A549 (cell line): ENCODE results near the gene ATAD1. TPM values are rescaled to one million over a fixed set of nuclear protein-coding genes. Genes with fewer than 3 reads are reported as not detected.
"Not testable (repeated sequence)": the region's sequence is repeated elsewhere in the genome, so short reads cannot be mapped to it uniquely, and the experiment has no call there.

Experiments
- ATAC-seq, 2 experiments: fragments of 200-7000 bp in 1 of 2; fragments of >200 bp in 1 of 2; cut with Nextera tagmentation in 1 of 2; cut with Tn5 transposase in 1 of 2; 3 replicates each; pipeline versions ENCODE4 v1.8.0 to v1.9.1; 2018 to 2020; ENCODE audit warnings: mild to moderate bottlenecking in 1 of 2, moderate library complexity in 1 of 2
- CTCF ChIA-PET: fragments of 300-600 bp; sonication (Branson Sonifier 250); formaldehyde crosslinking; extraction: SDS; loops from one replicate; lab custom pipeline; 2021; ENCODE audit warnings: antibody characterized with exemption, inconsistent platforms; lab: Yijun Ruan, JAX
- POLR2A ChIA-PET: fragments of 350-600 bp; formaldehyde crosslinking; extraction: SDS; loops from one replicate; lab custom pipeline; 2021; ENCODE audit warnings: antibody characterized with exemption, inconsistent platforms; lab: Yijun Ruan, JAX
- DNase-seq, 2 experiments: peaks; one replicate each; pipeline versions ENCODE4 v3.0.0 to v3.0.0-alpha.2; 2011 to 2016; ENCODE audit warnings: low read depth in 1 of 2, low spot score in 1 of 2
- FAIRE-seq: peaks from 2 replicates; lab custom pipeline; 2011; peaks lifted over from hg19 to GRCh38; lab: Jason Lieb, UNC
- H3K27ac ChIP-seq, 2 experiments: fragments of >200 bp; sonication (Bioruptor Twin); formaldehyde crosslinking; 3 replicates each; pipeline ENCODE4 v1.5.1; 2016 to 2017
- H3K4me1 ChIP-seq: fragments of >200 bp; sonication (Bioruptor Twin); formaldehyde crosslinking; 3 replicates; pipeline ENCODE4 v1.6.1; 2016
- H3K4me2 ChIP-seq: fragments of >200 bp; sonication (Bioruptor Twin); formaldehyde crosslinking; 3 replicates; pipeline ENCODE4 v1.6.1; 2016
- H3K4me3 ChIP-seq: fragments of >200 bp; sonication (Bioruptor Twin); formaldehyde crosslinking; 3 replicates; pipeline ENCODE4 v1.5.1; 2016
- H3K9me3 ChIP-seq: fragments of >200 bp; sonication (Bioruptor Twin); formaldehyde crosslinking; 3 replicates; pipeline ENCODE4 v1.6.1; 2016
- BHLHE40 ChIP-seq: IDR thresholded peaks from 2 replicates; pipeline ENCODE4 v1.6.1; 2012; ENCODE audit warnings: low read depth, low read length, inconsistent platforms
- CEBPB ChIP-seq, 2 experiments: fragments of >200 bp in 1 of 2; sonication (Bioruptor Twin) in 1 of 2; formaldehyde crosslinking in 1 of 2; IDR thresholded peaks; 2 replicates each; pipeline ENCODE4 v1.6.1; 2012 to 2016
- CHD2 ChIP-seq: fragments of 150-350 bp; IDR thresholded peaks from 2 replicates; pipeline ENCODE4 v1.6.1; 2014; ENCODE audit warnings: low read length; ENCODE audit not compliant: partially characterized antibody
- CHD4 ChIP-seq: fragments of 200-600 bp; sonication (generic); IDR thresholded peaks from 2 replicates; pipeline ENCODE4 v1.6.1; 2016; ENCODE audit warnings: antibody characterized with exemption, mild to moderate bottlenecking, borderline replicate concordance
- E2F6 ChIP-seq: IDR thresholded peaks from 2 replicates; pipeline ENCODE4 v1.6.1; 2012; ENCODE audit warnings: low read depth, borderline replicate concordance
- EHMT2 ChIP-seq: fragments of 200-600 bp; sonication (generic); IDR thresholded peaks from 2 replicates; pipeline ENCODE4 v1.6.1; 2016; ENCODE audit warnings: antibody characterized with exemption, low read depth, mild to moderate bottlenecking, moderate library complexity
- ESRRA ChIP-seq: fragments of 150-350 bp; IDR thresholded peaks from 2 replicates; pipeline ENCODE4 v1.6.1; 2014; ENCODE audit warnings: mild to moderate bottlenecking, low read length, borderline replicate concordance
- FOSB ChIP-seq: fragments of 250-450 bp; sonication (Bioruptor Pico); IDR thresholded peaks from 2 replicates; pipeline ENCODE4 v1.5.0; 2020; ENCODE audit warnings: mild to moderate bottlenecking, moderate library complexity
- FOXS1 ChIP-seq: fragments of 250-450 bp; sonication (Bioruptor Pico); IDR thresholded peaks from 2 replicates; pipeline ENCODE4 v1.5.0; 2020; ENCODE audit warnings: mild to moderate bottlenecking, moderate library complexity
- HDAC2 ChIP-seq: fragments of 200-600 bp; sonication (generic); IDR thresholded peaks from 2 replicates; pipeline ENCODE4 v1.6.1; 2016
- HMGXB4 ChIP-seq: fragments of 250-450 bp; sonication (Bioruptor Pico); IDR thresholded peaks from 2 replicates; pipeline ENCODE4 v1.5.0; 2021; ENCODE audit warnings: mild to moderate bottlenecking, moderate library complexity, borderline replicate concordance
- HOXA7 ChIP-seq: fragments of 250-450 bp; sonication (Bioruptor Pico); IDR thresholded peaks from 2 replicates; pipeline ENCODE4 v1.5.0; 2020; ENCODE audit warnings: mild to moderate bottlenecking, moderate library complexity
- HOXB5 ChIP-seq: fragments of 250-450 bp; sonication (Bioruptor Pico); IDR thresholded peaks from 2 replicates; pipeline ENCODE4 v1.5.0; 2020; ENCODE audit warnings: mild to moderate bottlenecking, moderate library complexity
- JUNB ChIP-seq: fragments of >200 bp; sonication (Bioruptor Twin); formaldehyde crosslinking; IDR thresholded peaks from 2 replicates; pipeline ENCODE4 v1.6.1; 2016
- KDM5A ChIP-seq: fragments of 200-600 bp; sonication (generic); IDR thresholded peaks from 2 replicates; pipeline ENCODE4 v1.6.1; 2016; ENCODE audit warnings: antibody characterized with exemption, mild to moderate bottlenecking
- MAFK ChIP-seq: fragments of 450-650 bp; IDR thresholded peaks from 2 replicates; pipeline ENCODE4 v1.6.1; 2014; ENCODE audit not compliant: partially characterized antibody
- NPAS2 ChIP-seq: fragments of 250-450 bp; sonication (Bioruptor Pico); IDR thresholded peaks from 2 replicates; pipeline ENCODE4 v1.8.0; 2022; ENCODE audit warnings: mild to moderate bottlenecking, moderate library complexity, borderline replicate concordance
- NR3C1 ChIP-seq: fragments of >200 bp; sonication (Bioruptor Twin); formaldehyde crosslinking; IDR thresholded peaks from 3 replicates; pipeline ENCODE4 v1.6.1; 2017
- POLR2A ChIP-seq: IDR thresholded peaks from 2 replicates; pipeline ENCODE4 v1.6.1; 2012; ENCODE audit warnings: mild to moderate bottlenecking, low read length
- RARB ChIP-seq: fragments of 250-450 bp; sonication (Bioruptor Pico); IDR thresholded peaks from 2 replicates; pipeline ENCODE4 v1.8.0; 2021; ENCODE audit warnings: mild to moderate bottlenecking, moderate library complexity
- RCOR1 ChIP-seq: fragments of 150-350 bp; IDR thresholded peaks from 2 replicates; pipeline ENCODE4 v1.6.1; 2014; ENCODE audit warnings: antibody characterized with exemption, low read length, low read depth
- SREBF2 ChIP-seq: fragments of 450-650 bp; IDR thresholded peaks from 2 replicates; pipeline ENCODE4 v1.6.1; 2014; ENCODE audit warnings: mild to moderate bottlenecking, moderate library complexity
- TFCP2L1 ChIP-seq: fragments of 250-450 bp; sonication (Bioruptor Pico); IDR thresholded peaks from 2 replicates; pipeline ENCODE4 v1.5.0; 2021; ENCODE audit warnings: mild to moderate bottlenecking
- ZC3H11A ChIP-seq: fragments of 450-650 bp; IDR thresholded peaks from 2 replicates; pipeline ENCODE4 v1.6.1; 2014; ENCODE audit warnings: antibody characterized with exemption, mild to moderate bottlenecking
- ZFP36 ChIP-seq: fragments of 450-650 bp; IDR thresholded peaks from 2 replicates; pipeline ENCODE4 v1.6.1; 2014; ENCODE audit warnings: borderline replicate concordance; ENCODE audit not compliant: partially characterized antibody
- ZSCAN20 ChIP-seq: fragments of 250-450 bp; sonication (Bioruptor Pico); IDR thresholded peaks from 2 replicates; pipeline ENCODE4 v1.8.0; 2022; ENCODE audit warnings: mild to moderate bottlenecking, moderate library complexity
- WGBS: methylation state at CpG from one replicate; pipeline ENCODE4 v1.1.6; 2017; ENCODE audit errors: missing lambda C conversion rate; 5-methylcytosine and 5-hydroxymethylcytosine counted together
- polyA plus RNA-seq, 4 experiments: library from polyadenylated mRNA; depleted of rRNA in 3 of 4; stranded (reverse); fragments of >200 nt; fragmentation: RNase III in 1 of 4; extraction: RNeasy Plus Mini Kit Qiagen cat#74134 plus additional on column Dnase treatment in 1 of 4; gene quantifications; 2 replicates in 3 of 4; 3 replicates in 1 of 4; pipeline ENCODE4 v1.2.3, GENCODE V29; 2011 to 2017
- TF ChIP-seq, protein P1 (sequence below): fragments of 250-450 bp; sonication (Bioruptor Pico); IDR thresholded peaks from 2 replicates; pipeline ENCODE4 v1.5.0; 2020; ENCODE audit warnings: low read depth, mild to moderate bottlenecking, moderate library complexity

Gene ATAD1
- polyA plus RNA-seq, 2 of the 4 experiments (the other 2 are of a cell fraction), result 32.3 to 94.8 TPM

DNA sequence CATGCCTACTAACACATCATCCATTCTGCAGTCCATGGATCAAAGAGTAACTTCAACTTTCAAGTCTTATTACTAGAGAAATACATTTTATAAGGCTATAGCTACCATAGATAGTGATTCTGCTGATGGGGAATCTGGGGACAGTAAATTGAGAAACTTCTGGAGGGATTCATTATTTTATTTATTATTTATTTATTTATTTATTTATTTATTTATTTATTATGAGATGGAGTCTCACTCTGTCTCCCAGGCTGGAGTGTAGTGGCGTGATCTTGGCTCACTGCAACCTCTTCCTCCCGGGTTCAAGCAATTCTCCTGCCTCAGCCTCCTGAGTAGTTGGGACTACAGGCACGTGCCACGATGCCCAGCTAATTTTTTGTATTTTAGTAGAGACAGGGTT lies 11.0 kb upstream of the ATAD1 start:
- TF ChIP-seq ZC3H11A, result 0 out of 2 replicates have a peak, but pooled peaks have one; percentile 14
- H3K4me3 ChIP-seq, POLR2A ChIA-PET, H3K4me2 ChIP-seq, ATAC-seq, DNase-seq, H3K9me3 ChIP-seq, H3K4me1 ChIP-seq, FAIRE-seq, H3K27ac ChIP-seq: not testable (repeated sequence)
- CTCF ChIA-PET, result interaction anchor here (1.0 to 3.7 kb wide), 3 partner anchors 10 to 22 kb away, joined by 3 to 11 read pairs (median 7); partner anchors contain the start of gene ATAD1
- 72% methylated on average over 4 of the region's 4 CpGs for WGBS

DNA sequence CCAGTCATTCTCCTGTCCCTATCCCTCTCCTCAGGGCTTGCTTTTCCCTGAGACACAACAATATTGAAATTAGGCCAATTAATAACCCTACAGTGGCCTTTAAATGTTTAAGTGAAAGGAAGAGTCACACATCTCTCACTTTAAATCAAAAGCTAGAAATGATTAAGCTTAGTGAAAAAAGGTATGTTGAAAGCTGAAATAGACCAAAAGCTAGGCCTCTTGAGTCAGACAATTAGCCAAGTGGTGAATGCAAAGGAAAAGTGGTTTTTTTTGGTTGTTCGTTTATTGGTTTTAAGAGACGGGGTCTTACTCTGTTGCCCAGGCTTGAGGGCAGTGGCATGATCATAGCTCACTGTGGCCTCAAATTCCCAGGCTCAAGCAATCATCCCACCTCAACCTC lies 9.7 kb upstream of the ATAD1 start:
- Histone ChIP-seq H3K27ac (no peak overlapping the region), H3K4me3 (no peak overlapping the region), H3K4me2 (no peak overlapping the region), H3K4me1 (no peaks in the 10 kb centered on the region; the same call in 2 of the 3 replicates)
- POLR2A ChIA-PET, result no interaction called here
- 85% methylated on average over 2 of the region's 2 CpGs for WGBS
- no peak for ATAC-seq
- no peak for DNase-seq
- CTCF ChIA-PET, result interaction anchor here (0.7 to 3.7 kb wide), 4 partner anchors 8 to 291 kb away, joined by 3 to 11 read pairs (median 5); no protein-coding TSS in a partner anchor
- no peak for FAIRE-seq
- TF ChIP-seq JUNB, result no peak
- TF ChIP-seq, protein P1, sequence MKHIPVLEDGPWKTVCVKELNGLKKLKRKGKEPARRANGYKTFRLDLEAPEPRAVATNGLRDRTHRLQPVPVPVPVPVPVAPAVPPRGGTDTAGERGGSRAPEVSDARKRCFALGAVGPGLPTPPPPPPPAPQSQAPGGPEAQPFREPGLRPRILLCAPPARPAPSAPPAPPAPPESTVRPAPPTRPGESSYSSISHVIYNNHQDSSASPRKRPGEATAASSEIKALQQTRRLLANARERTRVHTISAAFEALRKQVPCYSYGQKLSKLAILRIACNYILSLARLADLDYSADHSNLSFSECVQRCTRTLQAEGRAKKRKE (CRISPR knock-in tag), result no peak
- no peak for TF ChIP-seq TFCP2L1 (CRISPR knock-in tag)
- TF ChIP-seq RCOR1, result no peak
- TF ChIP-seq BHLHE40, result no peak
- no peak for TF ChIP-seq CHD2
- no peak for TF ChIP-seq EHMT2
- TF ChIP-seq MAFK, result no peak
- no peak for TF ChIP-seq NR3C1
- no peak for TF ChIP-seq ESRRA
- TF ChIP-seq HDAC2, result no peak
- no peak for TF ChIP-seq NPAS2 (CRISPR knock-in tag)
- no peak for TF ChIP-seq FOXS1 (CRISPR knock-in tag)
- no peak for TF ChIP-seq CEBPB (IDR thresholded peaks at IDR 0.05)
- TF ChIP-seq, all 56 proteins: peak for 0
- no peaks in the 10 kb centered on the region for H3K9me3 ChIP-seq

DNA sequence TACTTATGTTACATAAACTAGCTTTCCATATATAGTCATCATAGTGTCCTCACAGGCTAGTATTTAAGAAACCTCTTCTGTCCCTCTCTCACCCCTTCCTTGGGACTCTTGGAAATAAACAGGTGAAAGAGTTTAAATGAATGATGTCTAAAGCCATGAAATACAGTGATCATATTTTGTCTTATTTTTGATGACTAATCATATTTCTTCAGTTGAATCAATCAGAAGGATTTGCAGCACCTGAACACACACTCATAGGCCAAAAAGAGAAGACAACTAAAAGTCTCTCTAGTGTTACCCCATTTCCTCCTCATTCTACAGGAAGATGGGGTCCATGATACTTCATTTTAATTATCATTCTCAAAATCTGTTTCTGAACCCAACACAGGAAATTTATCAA lies 8.6 kb upstream of the ATAD1 start:
- no peaks in the 10 kb centered on the region for H3K4me1 ChIP-seq
- ATAC-seq, result no peak
- no peaks in the 10 kb centered on the region for H3K9me3 ChIP-seq
- TF ChIP-seq HDAC2 (no peak), MAFK (peak; percentile 97)
- TF ChIP-seq, all 56 proteins: peak for 1
- CTCF ChIA-PET, result interaction anchor here (1.1 to 3.7 kb wide), 2 partner anchors 12 to 31 kb away, joined by 3 to 11 read pairs; no protein-coding TSS in a partner anchor
- Histone ChIP-seq H3K27ac (no peak overlapping the region), H3K4me3 (no peak overlapping the region), H3K4me2 (no peak overlapping the region)
- POLR2A ChIA-PET, result no interaction called here
- FAIRE-seq (no peak), DNase-seq (no peak)

GRCh38 chr10:87819289-87819585 lies 1.2 kb upstream of the ATAD1 start:
- ATAC-seq, result no peak
- Histone ChIP-seq H3K4me2 (peak overlapping the region; percentile 91), H3K27ac (peak overlapping the region; percentile 85 to 95; a peak in 5 of 6 replicates), H3K4me1 (peaks cover 33% of the 10 kb centered on the region), H3K4me3 (peak overlapping the region; percentile 70; the same call in 2 of the 3 replicates), H3K9me3 (no peaks in the 10 kb centered on the region)
- WGBS, result 85% methylated on average over 6 of the region's 6 CpGs
- POLR2A ChIA-PET, result interaction anchor here (0.6 to 3.3 kb wide), 3 partner anchors 27 to 100 kb away, joined by 4 to 26 read pairs (median 24); partner anchors contain the start of genes KLLN and PTEN
- TF ChIP-seq E2F6, result no peak
- TF ChIP-seq ZFP36, result no peak
- no peak for TF ChIP-seq SREBF2
- TF ChIP-seq, protein P1 (CRISPR knock-in tag), result no peak
- no peak for TF ChIP-seq HOXA7 (CRISPR knock-in tag)
- TF ChIP-seq ZSCAN20 (CRISPR knock-in tag), result no peak
- TF ChIP-seq HMGXB4 (CRISPR knock-in tag), result no peak
- no peak for TF ChIP-seq CEBPB (IDR thresholded peaks at IDR 0.05)
- TF ChIP-seq POLR2A, result no peak
- no peak for TF ChIP-seq TFCP2L1 (CRISPR knock-in tag)
- TF ChIP-seq RARB, result no peak
- no peak for TF ChIP-seq CHD4
- no peak for TF ChIP-seq HOXB5 (CRISPR knock-in tag)
- TF ChIP-seq FOSB, result no peak
- TF ChIP-seq HDAC2, result no peak
- no peak for TF ChIP-seq KDM5A
- FAIRE-seq, result no peak
- no peak for DNase-seq
- CTCF ChIA-PET, result interaction anchor here (0.6 to 2.9 kb wide), 12 partner anchors 9 to 746 kb away, joined by 3 to 18 read pairs (median 4); no protein-coding TSS in a partner anchor
